Activated T-helper 9 cell treated with anti-CD3 and anti-CD28 coated beads, Interleukin-2, amount 50 U/mL, for 16 hours (primary cell): ENCODE results near the gene MYZAP.

Source experiments
- DNase-seq: peaks from one replicate; pipeline ENCODE4 v3.0.0-alpha.2; 2020; ENCODE audit warnings: low read depth

The MYZAP gene

GRCh38 chr15:57563416-57563815 is 28.3 kb upstream of the MYZAP start:
- DNase-seq: no peak

- DNase-seq: no peak
These were observed 26.4 kb upstream of the MYZAP start for GRCh38 chr15:57565311-57565710.

- no peak for DNase-seq
These were observed 24.9 kb upstream of the MYZAP start for GRCh38 chr15:57566834-57567233.

GRCh38 chr15:57567891-57568290 is 23.8 kb upstream of the MYZAP start:
- no peak for DNase-seq

- DNase-seq: no peak
These were observed 23.4 kb upstream of the MYZAP start for GRCh38 chr15:57568299-57568698.

GRCh38 chr15:57570340-57570739 is 21.4 kb upstream of the MYZAP start:
- DNase-seq: no peak

- no peak for DNase-seq
These were observed 20.7 kb upstream of the MYZAP start for GRCh38 chr15:57570994-57571393.

- DNase-seq: no peak
These were observed 20.0 kb upstream of the MYZAP start for GRCh38 chr15:57571725-57572124.

GRCh38 chr15:57572468-57572867 is 19.2 kb upstream of the MYZAP start:
- DNase-seq: no peak

GRCh38 chr15:57573151-57573550 is 18.6 kb upstream of the MYZAP start:
- no peak for DNase-seq

GRCh38 chr15:57575363-57575762 is 16.3 kb upstream of the MYZAP start:
- DNase-seq: no peak

GRCh38 chr15:57578288-57578900 is 13.3 kb upstream of the MYZAP start:
- DNase-seq: no peak

GRCh38 chr15:57580428-57580827 is 11.3 kb upstream of the MYZAP start:
- no peak for DNase-seq

GRCh38 chr15:57580866-57581265 is 10.8 kb upstream of the MYZAP start:
- no peak for DNase-seq

- DNase-seq: no peak
These were observed 9.6 kb upstream of the MYZAP start for GRCh38 chr15:57582090-57582489.

- DNase-seq: no peak
These were observed 8.4 kb upstream of the MYZAP start for GRCh38 chr15:57583282-57583681.

- no peak for DNase-seq
These were observed 8.0 kb upstream of the MYZAP start for GRCh38 chr15:57583720-57584119.

GRCh38 chr15:57586661-57587424 is 4.9 kb upstream of the MYZAP start:
- DNase-seq: no peak

- DNase-seq: no peak
These were observed 2.4 kb upstream of the MYZAP start for GRCh38 chr15:57589281-57589680.

- DNase-seq: no peak
These were observed 1.9 kb upstream of the MYZAP start for GRCh38 chr15:57589754-57590153.

- no peak for DNase-seq
These were observed 375 bp upstream of the MYZAP start for GRCh38 chr15:57591237-57591821.

- DNase-seq: no peak
These were observed 722 bp downstream of the MYZAP start for GRCh38 chr15:57592426-57592825.

- no peak for DNase-seq
These were observed 1.2 kb downstream of the MYZAP start for GRCh38 chr15:57592836-57593420.
